ENCODE measurements around the gene BGN.

Gene BGN

DNA sequence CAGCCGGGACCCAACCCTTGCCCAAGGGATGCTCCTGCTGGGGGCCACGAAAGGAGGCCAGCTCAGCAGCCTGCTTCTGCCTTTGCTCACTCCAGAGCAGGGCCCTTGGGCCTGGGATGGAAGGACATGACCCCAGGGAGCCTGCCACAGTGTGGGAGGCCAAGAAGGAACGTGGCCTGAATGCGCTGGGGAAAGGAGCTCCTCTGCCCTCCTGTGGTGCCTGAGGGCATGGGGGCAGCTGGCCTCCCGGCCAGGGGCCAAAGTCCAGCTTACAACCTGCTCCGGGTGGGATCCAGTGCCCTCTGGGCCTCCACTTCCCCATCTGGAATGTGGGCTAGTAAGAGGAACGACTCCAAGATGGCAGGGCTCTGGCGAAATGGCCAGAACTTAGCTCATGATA, 20.7 kb downstream of the BGN start:
- Mint-ChIP-seq H3K27ac (no peak overlapping the region), H3K9me3 (no peaks in the 10 kb centered on the region), H3K36me3 (ENCODE audit: low read depth) (no peaks in the 10 kb centered on the region), H3K27me3 (ENCODE audit: low read depth) (peaks cover 21% of the 10 kb centered on the region), H3K4me1 (ENCODE audit: low read depth) (no peaks in the 10 kb centered on the region), H3K4me3 (no peak overlapping the region)

GRCh38 chrX:153516073-153516472, 21.3 kb downstream of the BGN start:
- no peaks in the 10 kb centered on the region for H3K4me1 Mint-ChIP-seq (ENCODE audit: low read depth)
- H3K27ac Mint-ChIP-seq: no peak overlapping the region
- no peaks in the 10 kb centered on the region for H3K9me3 Mint-ChIP-seq
- H3K27me3 Mint-ChIP-seq (ENCODE audit: low read depth): peaks cover 22% of the 10 kb centered on the region
- no peak overlapping the region for H3K4me3 Mint-ChIP-seq
- no peaks in the 10 kb centered on the region for H3K36me3 Mint-ChIP-seq (ENCODE audit: low read depth)

GRCh38 chrX:153517423-153517822, 22.6 kb downstream of the BGN start, which contains the start of gene ATP2B3:
Gene ATP2B3, plus strand, starts transcription at chrX:153517642. Its CDS starts 18,606 bp downstream, at chrX:153536248.
- H3K9me3 Mint-ChIP-seq: no peaks in the 10 kb centered on the region
- H3K36me3 Mint-ChIP-seq (ENCODE audit: low read depth): no peaks in the 10 kb centered on the region
- peaks cover 22% of the 10 kb centered on the region for H3K27me3 Mint-ChIP-seq (ENCODE audit: low read depth)
- no peak within 1 kb of the TSS for H3K4me3 Mint-ChIP-seq
- H3K4me1 Mint-ChIP-seq (ENCODE audit: low read depth): no peaks in the 10 kb centered on the region
- no peak within 1 kb of the TSS for H3K27ac Mint-ChIP-seq

DNA sequence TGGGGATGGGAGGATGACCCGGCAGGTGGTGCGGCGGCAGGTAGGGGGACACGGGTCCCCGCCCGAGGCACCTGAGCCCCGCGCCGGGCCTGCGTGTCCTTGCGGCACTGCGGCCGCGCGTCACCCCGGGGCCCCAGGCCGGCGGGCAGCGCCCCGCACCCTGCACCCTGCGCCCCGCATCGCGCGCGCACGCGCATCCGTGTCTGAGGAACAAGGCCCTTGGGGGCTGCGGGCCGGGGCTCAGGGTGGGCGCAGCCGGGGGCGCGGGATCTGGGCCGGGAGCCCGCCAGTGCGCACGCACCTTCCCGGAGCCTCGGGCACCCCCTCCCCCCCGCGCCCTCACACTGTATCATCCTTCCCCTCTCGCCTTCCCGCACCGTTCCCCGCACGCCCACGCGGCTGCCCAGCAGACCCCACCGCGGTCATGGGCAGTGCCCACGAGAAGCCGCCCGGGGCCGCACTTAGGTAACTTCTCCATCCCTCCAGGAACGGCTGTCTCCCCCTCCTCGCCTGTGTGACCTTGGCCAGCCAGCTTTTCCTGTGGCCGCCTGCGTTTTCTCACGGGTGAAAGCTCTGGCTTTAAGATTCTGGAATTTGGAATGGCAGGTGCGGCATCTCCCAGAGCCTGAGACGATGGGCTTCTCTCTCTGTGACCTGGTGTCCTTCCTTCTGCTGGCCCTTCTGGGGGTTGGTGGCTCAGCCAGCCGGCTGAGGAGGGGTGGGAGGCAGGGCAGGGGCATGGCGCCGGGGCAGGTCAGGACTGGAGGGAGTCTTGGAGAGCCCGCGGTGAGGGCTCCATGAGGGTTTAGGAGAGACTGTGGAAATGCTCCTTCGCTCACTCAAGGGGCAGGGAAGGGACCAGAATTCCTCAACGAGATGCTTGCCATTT, 23.4 kb downstream of the BGN start:
- Mint-ChIP-seq H3K27me3 (ENCODE audit: low read depth) (peaks cover 22% of the 10 kb centered on the region), H3K27ac (no peak overlapping the region), H3K9me3 (no peaks in the 10 kb centered on the region), H3K36me3 (ENCODE audit: low read depth) (no peaks in the 10 kb centered on the region), H3K4me3 (no peak overlapping the region), H3K4me1 (ENCODE audit: low read depth) (no peaks in the 10 kb centered on the region)

- Mint-ChIP-seq H3K27ac (no peak overlapping the region), H3K4me1 (ENCODE audit: low read depth) (no peaks in the 10 kb centered on the region), H3K4me3 (no peak overlapping the region), H3K27me3 (ENCODE audit: low read depth) (peaks cover 22% of the 10 kb centered on the region), H3K36me3 (ENCODE audit: low read depth) (no peaks in the 10 kb centered on the region), H3K9me3 (no peaks in the 10 kb centered on the region)
Measured at GRCh38 chrX:153519569-153520286, 24.9 kb downstream of the BGN start.

- Mint-ChIP-seq H3K4me3 (no peak overlapping the region), H3K36me3 (ENCODE audit: low read depth) (no peaks in the 10 kb centered on the region), H3K27ac (no peak overlapping the region), H3K4me1 (ENCODE audit: low read depth) (no peaks in the 10 kb centered on the region), H3K27me3 (ENCODE audit: low read depth) (peaks cover 22% of the 10 kb centered on the region), H3K9me3 (no peaks in the 10 kb centered on the region)
Measured at GRCh38 chrX:153520287-153520917, 25.6 kb downstream of the BGN start.

DNA sequence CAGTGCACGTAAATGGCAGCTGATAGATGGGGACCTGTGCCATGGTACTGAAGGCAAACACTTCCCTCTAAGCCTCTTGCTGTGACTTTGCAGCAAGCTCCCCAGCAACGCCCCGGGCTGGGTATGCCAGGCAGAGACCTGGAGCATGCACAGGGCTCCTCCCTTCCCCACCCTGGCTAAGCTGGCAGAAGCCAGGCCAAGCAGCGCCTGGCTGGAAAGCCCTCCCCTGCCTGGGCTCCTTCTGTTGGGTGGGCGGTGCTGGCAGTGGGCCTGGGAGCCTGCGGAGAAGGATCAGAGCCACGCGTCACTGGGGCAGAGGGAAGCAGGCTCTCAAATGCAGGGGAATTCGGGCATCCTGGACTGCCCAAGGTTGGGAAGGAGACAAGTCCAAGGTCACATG, 26.3 kb downstream of the BGN start:
- Mint-ChIP-seq H3K27me3 (ENCODE audit: low read depth) (peaks cover 17% of the 10 kb centered on the region), H3K4me1 (ENCODE audit: low read depth) (no peaks in the 10 kb centered on the region), H3K9me3 (no peaks in the 10 kb centered on the region), H3K4me3 (no peak overlapping the region), H3K36me3 (ENCODE audit: low read depth) (no peaks in the 10 kb centered on the region), H3K27ac (no peak overlapping the region)

- no peaks in the 10 kb centered on the region for H3K36me3 Mint-ChIP-seq (ENCODE audit: low read depth)
- no peak overlapping the region for H3K4me3 Mint-ChIP-seq
- no peaks in the 10 kb centered on the region for H3K9me3 Mint-ChIP-seq
- H3K4me1 Mint-ChIP-seq (ENCODE audit: low read depth): no peaks in the 10 kb centered on the region
- H3K27ac Mint-ChIP-seq: no peak overlapping the region
- H3K27me3 Mint-ChIP-seq (ENCODE audit: low read depth): peaks cover 15% of the 10 kb centered on the region
Measured at GRCh38 chrX:153522259-153522658, 27.5 kb downstream of the BGN start.

- no peaks in the 10 kb centered on the region for H3K36me3 Mint-ChIP-seq (ENCODE audit: low read depth)
- no peaks in the 10 kb centered on the region for H3K4me1 Mint-ChIP-seq (ENCODE audit: low read depth)
- H3K27ac Mint-ChIP-seq: no peak overlapping the region
- H3K4me3 Mint-ChIP-seq: no peak overlapping the region
- H3K9me3 Mint-ChIP-seq: no peaks in the 10 kb centered on the region
- peaks cover 14% of the 10 kb centered on the region for H3K27me3 Mint-ChIP-seq (ENCODE audit: low read depth)
Measured at GRCh38 chrX:153523269-153523668, 28.5 kb downstream of the BGN start.

DNA sequence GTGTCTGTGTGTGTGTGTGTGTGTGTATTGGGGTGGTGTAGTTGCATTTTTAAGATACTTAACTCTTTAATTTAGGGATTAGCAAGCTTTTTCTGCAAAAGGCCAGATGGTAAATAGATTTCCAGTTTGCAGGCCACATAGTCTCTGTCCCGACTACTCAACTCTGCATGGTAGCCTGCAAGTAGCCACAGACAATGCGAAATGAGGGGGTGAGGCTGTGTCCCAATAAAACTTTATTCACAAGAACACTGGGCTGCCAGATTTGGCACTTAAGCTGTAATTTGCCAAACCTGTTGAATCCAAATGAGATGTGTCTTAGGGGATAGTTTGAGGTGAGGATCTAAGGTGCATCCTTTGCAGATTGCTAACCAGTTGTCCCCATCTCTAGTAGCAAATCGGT, 29.5 kb downstream of the BGN start:
- no peaks in the 10 kb centered on the region for H3K9me3 Mint-ChIP-seq
- no peak overlapping the region for H3K27ac Mint-ChIP-seq
- no peaks in the 10 kb centered on the region for H3K36me3 Mint-ChIP-seq (ENCODE audit: low read depth)
- peaks cover 4% of the 10 kb centered on the region for H3K27me3 Mint-ChIP-seq (ENCODE audit: low read depth)
- H3K4me3 Mint-ChIP-seq: no peak overlapping the region
- no peaks in the 10 kb centered on the region for H3K4me1 Mint-ChIP-seq (ENCODE audit: low read depth)

GRCh38 chrX:153525451-153525850, 30.7 kb downstream of the BGN start:
- Mint-ChIP-seq H3K9me3 (no peaks in the 10 kb centered on the region), H3K4me1 (ENCODE audit: low read depth) (no peaks in the 10 kb centered on the region), H3K4me3 (no peak overlapping the region), H3K27me3 (ENCODE audit: low read depth) (peaks cover under 1% of the 10 kb centered on the region), H3K36me3 (ENCODE audit: low read depth) (no peaks in the 10 kb centered on the region), H3K27ac (no peak overlapping the region)

GRCh38 chrX:153526042-153526441, 31.3 kb downstream of the BGN start:
- no peaks in the 10 kb centered on the region for H3K27me3 Mint-ChIP-seq (ENCODE audit: low read depth)

DNA sequence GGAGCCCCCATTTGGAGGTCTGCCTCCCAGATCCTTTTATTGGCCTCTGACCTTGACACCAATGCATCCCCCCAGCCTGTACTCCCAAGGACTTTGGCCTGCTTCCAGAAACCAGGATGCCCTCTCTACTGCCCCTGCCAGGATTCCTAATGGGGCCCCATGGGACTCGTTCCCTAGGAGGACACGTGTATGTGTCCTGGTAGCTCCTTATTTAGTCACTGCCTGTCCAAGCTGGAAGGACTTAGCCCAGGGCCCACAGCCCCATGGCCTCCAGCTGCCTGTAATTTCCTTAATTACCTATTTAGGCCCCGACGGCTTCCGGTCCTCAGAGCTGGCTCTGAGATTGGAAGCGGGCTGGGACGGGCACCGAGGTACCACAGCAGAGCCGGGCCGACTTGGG, 32.0 kb downstream of the BGN start:
- no peaks in the 10 kb centered on the region for H3K9me3 Mint-ChIP-seq
- no peak overlapping the region for H3K27ac Mint-ChIP-seq
- no peaks in the 10 kb centered on the region for H3K27me3 Mint-ChIP-seq (ENCODE audit: low read depth)
- H3K4me3 Mint-ChIP-seq: no peak overlapping the region
- H3K4me1 Mint-ChIP-seq (ENCODE audit: low read depth): no peaks in the 10 kb centered on the region
- H3K36me3 Mint-ChIP-seq (ENCODE audit: low read depth): no peaks in the 10 kb centered on the region

More at GRCh38 chrX:153526042-153526441, 31.3 kb downstream of the BGN start:
- Mint-ChIP-seq H3K36me3 (ENCODE audit: low read depth) (no peaks in the 10 kb centered on the region), H3K4me3 (no peak overlapping the region), H3K27ac (no peak overlapping the region), H3K9me3 (no peaks in the 10 kb centered on the region), H3K4me1 (ENCODE audit: low read depth) (no peaks in the 10 kb centered on the region)

DNA sequence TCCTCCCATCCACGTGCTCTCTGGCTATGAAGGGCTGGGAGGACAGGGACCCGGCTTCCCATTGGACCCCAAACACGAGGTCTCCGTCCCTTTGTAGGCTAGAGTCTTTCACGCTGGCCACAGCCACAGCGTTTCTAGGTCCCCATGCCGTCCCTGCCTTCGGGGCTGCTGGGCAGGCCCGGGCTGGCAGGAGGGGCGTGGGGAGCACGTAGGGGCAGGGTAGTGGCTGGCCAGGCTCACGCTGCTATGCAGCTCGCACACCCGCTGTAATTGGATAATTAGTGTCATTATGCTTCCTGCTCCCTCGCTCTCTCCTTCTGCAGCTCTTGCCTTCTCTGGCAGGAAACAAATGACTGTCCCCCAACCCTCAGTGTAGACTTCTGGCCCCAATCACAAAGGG, 32.4 kb downstream of the BGN start:
- no peak overlapping the region for H3K27ac Mint-ChIP-seq
- H3K27me3 Mint-ChIP-seq (ENCODE audit: low read depth): no peaks in the 10 kb centered on the region
- H3K4me1 Mint-ChIP-seq (ENCODE audit: low read depth): no peaks in the 10 kb centered on the region
- no peaks in the 10 kb centered on the region for H3K9me3 Mint-ChIP-seq
- H3K4me3 Mint-ChIP-seq: no peak overlapping the region
- H3K36me3 Mint-ChIP-seq (ENCODE audit: low read depth): no peaks in the 10 kb centered on the region
